ENCODE data around the gene DMD. TPM values are rescaled to one million over a fixed set of nuclear protein-coding genes. Genes with fewer than 3 reads are reported as not detected.

DMD gene
- total RNA-seq, 4 donors from 2014 or later = 18.7 to 69.5 (median 38.5) TPM

GRCh38 chrX:32126997-32127396 lies 1084.4 kb downstream of the DMD start:
- TF ChIP-seq POLR2AphosphoS5 (IDR thresholded peaks at IDR 0.05) (no peak), EP300 (IDR thresholded peaks at IDR 0.05) (no peak), POLR2A (IDR thresholded peaks at IDR 0.05) (no peak), CTCF (IDR thresholded peaks at IDR 0.05) (no peak)
- Histone ChIP-seq H3K36me3 (no peaks in the 10 kb centered on the region), H3K27me3 (no peaks in the 10 kb centered on the region), H3K9me3 (no peaks in the 10 kb centered on the region), H3K4me3 (no peak overlapping the region), H3K27ac (no peak overlapping the region), H3K4me1 (no peaks in the 10 kb centered on the region)
- DNase-seq (ENCODE audit: low spot score in 2 of 2) = no peak
- WGBS = 57% methylated on average over 1 of the region's 1 CpG

- TF ChIP-seq POLR2A (IDR thresholded peaks at IDR 0.05) (no peak), EP300 (IDR thresholded peaks at IDR 0.05) (no peak), CTCF (IDR thresholded peaks at IDR 0.05) (no peak), POLR2AphosphoS5 (IDR thresholded peaks at IDR 0.05) (no peak)
- Histone ChIP-seq H3K4me1 (no peaks in the 10 kb centered on the region), H3K27me3 (no peaks in the 10 kb centered on the region), H3K36me3 (no peaks in the 10 kb centered on the region), H3K4me3 (no peak overlapping the region), H3K27ac (no peak overlapping the region), H3K9me3 (no peaks in the 10 kb centered on the region)
- WGBS = 75% methylated on average over 8 of the region's 8 CpGs
- no peak for DNase-seq (ENCODE audit: low spot score in 2 of 2)
These were observed 1092.5 kb downstream of the DMD start for GRCh38 chrX:32118832-32119231.

GRCh38 chrX:32116047-32116446 lies 1095.3 kb downstream of the DMD start:
- no peaks in the 10 kb centered on the region for H3K4me1 ChIP-seq
- DNase-seq (ENCODE audit: low spot score in 2 of 2) = no peak
- H3K4me3 ChIP-seq = no peak overlapping the region
- no peaks in the 10 kb centered on the region for H3K36me3 ChIP-seq
- H3K27ac ChIP-seq = no peak overlapping the region
- no peaks in the 10 kb centered on the region for H3K27me3 ChIP-seq
- WGBS = 52% methylated on average over 3 of the region's 3 CpGs
- H3K9me3 ChIP-seq = no peaks in the 10 kb centered on the region
- TF ChIP-seq EP300 (IDR thresholded peaks at IDR 0.05) = no peak
- no peak for TF ChIP-seq POLR2AphosphoS5 (IDR thresholded peaks at IDR 0.05)
- TF ChIP-seq CTCF (IDR thresholded peaks at IDR 0.05) = no peak
- no peak for TF ChIP-seq POLR2A (IDR thresholded peaks at IDR 0.05)

- Histone ChIP-seq H3K27ac (no peak overlapping the region), H3K36me3 (no peaks in the 10 kb centered on the region), H3K4me3 (no peak overlapping the region), H3K9me3 (no peaks in the 10 kb centered on the region), H3K4me1 (no peaks in the 10 kb centered on the region), H3K27me3 (no peaks in the 10 kb centered on the region)
- WGBS = 58% methylated on average over 4 of the region's 4 CpGs
- TF ChIP-seq POLR2AphosphoS5 (IDR thresholded peaks at IDR 0.05) (no peak), POLR2A (IDR thresholded peaks at IDR 0.05) (no peak), CTCF (IDR thresholded peaks at IDR 0.05) (no peak), EP300 (IDR thresholded peaks at IDR 0.05) (no peak)
- DNase-seq (ENCODE audit: low spot score in 2 of 2) = no peak
These were observed 1123.7 kb downstream of the DMD start for GRCh38 chrX:32087663-32088062.

- WGBS = 71% methylated on average over 7 of the region's 7 CpGs
- no peak for TF ChIP-seq CTCF (IDR thresholded peaks at IDR 0.05)
These were observed 1126.6 kb downstream of the DMD start for GRCh38 chrX:32084757-32085156.

More at GRCh38 chrX:32084757-32085156, 1126.6 kb downstream of the DMD start:
- H3K27me3 ChIP-seq = no peaks in the 10 kb centered on the region
- H3K4me1 ChIP-seq = no peaks in the 10 kb centered on the region
- no peaks in the 10 kb centered on the region for H3K9me3 ChIP-seq
- no peak overlapping the region for H3K4me3 ChIP-seq
- no peaks in the 10 kb centered on the region for H3K36me3 ChIP-seq
- no peak overlapping the region for H3K27ac ChIP-seq
- DNase-seq (ENCODE audit: low spot score in 2 of 2) = no peak
